Activated CD8-positive, alpha-beta memory T cell treated with anti-CD3 and anti-CD28 coated beads for 36 hours (primary cell): ENCODE results near the gene HMOX2. TPM values are rescaled to one million over a fixed set of nuclear protein-coding genes. Genes with fewer than 3 reads are reported as not detected.

Experiments used
- CTCF ChIA-PET: fragments of 350-600 bp; sonication (Branson Sonifier 250); formaldehyde crosslinking; loops from one replicate; lab custom pipeline; 2021; ENCODE audit warnings: antibody characterized with exemption; lab: Charles Lee
- POLR2A ChIA-PET: fragments of 350-600 bp; sonication (Branson Sonifier 250); formaldehyde crosslinking; loops from one replicate; lab custom pipeline; 2021; ENCODE audit warnings: antibody characterized with exemption; lab: Charles Lee
- total RNA-seq, 2 experiments: library from RNA; stranded (reverse); gene quantifications; one replicate each; pipeline ENCODE4 v1.2.3, GENCODE V29; 2021

Gene HMOX2
- total RNA-seq, 2 experiments from 2014 or later, result 92.9 to 94.6 TPM

DNA sequence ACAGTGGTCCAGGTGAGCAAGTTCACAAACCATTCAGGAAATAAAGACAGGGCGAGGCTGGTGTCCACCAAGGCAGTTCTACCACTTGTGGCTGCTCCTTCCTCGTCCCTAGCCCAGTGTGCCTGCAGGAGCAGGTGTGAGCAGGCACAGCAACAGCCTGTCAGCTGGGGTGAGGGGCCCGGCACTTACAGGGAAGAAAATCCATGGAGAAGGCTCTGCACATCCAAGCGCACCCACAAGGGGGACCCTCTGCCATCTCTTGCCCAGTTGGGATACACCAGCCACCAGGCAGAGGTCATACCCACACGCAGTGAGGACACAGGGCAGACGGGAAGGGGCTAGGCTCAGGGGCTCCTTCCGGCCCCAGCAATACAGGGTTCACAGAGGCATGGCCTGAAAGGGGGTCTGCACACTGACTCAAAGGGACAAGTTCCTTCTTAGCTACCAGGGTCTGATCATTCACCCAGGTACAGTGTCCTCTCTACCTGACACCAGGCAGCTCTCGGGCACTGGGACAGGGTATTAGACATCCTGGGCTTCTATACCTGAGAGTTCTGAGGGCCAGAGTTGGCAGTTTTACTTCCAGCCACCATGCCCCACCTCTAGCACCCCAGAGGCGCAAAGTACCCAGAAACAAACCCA is 35.4 kb downstream of the HMOX2 start:
- ChIA-PET CTCF (interaction anchor here (0.5 to 8.5 kb wide), 4 partner anchors 31 to 62 kb away, joined by 3 to 40 read pairs (median 4); no protein-coding TSS in a partner anchor), POLR2A (no interaction called here)

DNA sequence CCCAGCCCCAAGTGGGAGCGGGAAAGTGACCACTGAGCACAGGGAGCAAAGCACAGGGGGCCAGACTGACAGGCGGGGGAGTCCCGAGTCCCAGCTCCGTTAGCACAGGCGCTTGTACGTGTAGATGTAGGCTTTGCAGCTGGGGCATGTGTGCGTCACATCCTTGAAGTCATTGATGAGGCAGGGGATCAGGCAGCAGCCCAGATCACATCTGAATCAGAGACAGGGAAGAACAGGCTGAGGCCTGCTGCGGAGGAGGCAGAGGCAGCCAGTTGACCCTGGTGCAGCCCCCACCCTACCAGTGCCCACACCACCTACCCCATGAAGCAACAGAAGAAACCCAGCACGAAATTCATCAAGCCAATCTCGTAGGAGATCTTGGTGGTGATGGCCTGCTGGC is 36.3 kb downstream of the HMOX2 start:
- ChIA-PET CTCF (interaction anchor here (1.1 kb wide), 1 partner anchor 36 kb away, joined by 3 read pairs; no protein-coding TSS in a partner anchor), POLR2A (no interaction called here)

DNA sequence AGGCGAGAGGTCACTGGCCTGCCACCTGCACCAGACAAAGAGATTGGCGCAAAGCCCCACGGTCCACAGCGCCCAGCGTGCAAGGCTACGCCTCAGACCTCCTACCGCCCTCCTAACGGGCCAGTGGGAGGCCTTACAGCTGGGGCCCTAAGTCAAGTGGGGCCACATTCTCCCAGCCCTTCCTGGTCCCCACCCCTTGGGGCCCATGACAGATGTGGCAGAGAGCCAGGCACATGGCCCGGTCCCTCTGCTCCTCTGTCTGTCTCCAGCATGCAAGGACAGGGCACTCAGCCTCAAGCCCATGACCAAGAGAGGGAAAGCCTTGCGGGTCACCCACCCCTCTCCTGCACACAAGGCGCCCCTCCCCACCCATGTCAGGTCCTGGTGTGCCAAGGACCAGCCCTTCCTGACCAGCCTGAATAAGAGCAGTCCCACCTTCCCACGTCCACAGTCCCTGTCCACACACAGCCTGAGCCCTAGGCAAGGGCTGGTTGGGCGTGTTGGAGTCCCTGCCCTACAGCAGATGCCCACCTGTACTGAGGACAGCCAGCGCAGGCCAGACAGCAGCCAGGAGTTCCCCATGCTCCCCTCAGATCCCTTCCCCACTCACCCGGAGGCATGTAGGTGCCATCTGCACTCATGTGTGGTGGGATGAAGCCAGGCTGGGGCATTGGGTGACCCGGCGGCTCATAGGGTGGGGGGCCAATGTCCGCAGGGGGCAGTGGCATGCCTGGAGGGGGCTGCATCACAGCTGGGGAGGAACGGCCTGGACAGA is 37.1 kb downstream of the HMOX2 start:
- CTCF ChIA-PET, result interaction anchor here (2.2 kb wide), 1 partner anchor 36 kb away, joined by 12 read pairs; no protein-coding TSS in a partner anchor

DNA sequence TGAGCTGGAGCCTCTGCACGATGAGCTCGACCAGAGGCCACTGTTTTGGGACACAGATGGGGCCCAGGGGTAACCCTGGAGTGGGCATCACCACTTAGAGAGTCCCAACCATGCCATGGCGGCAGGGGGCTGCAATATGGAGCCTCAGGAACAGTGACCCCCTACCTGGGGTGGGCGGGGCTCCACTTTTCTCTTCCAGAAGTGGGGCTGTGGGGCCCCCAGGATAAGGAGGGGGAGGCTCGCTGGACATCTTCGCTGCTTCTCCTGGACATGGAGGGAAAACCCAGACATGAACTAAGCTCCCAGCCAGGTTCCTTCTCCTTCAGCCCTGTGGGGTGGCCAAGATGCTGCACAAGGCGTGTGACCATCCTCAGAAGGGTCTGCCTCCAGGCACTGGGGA is 37.7 kb downstream of the HMOX2 start:
- ChIA-PET POLR2A (interaction anchor here (1.2 kb wide), 1 partner anchor 9 kb away, joined by 3 read pairs; no protein-coding TSS in a partner anchor), CTCF (interaction anchor here (1.4 to 2.2 kb wide), 3 partner anchors 8 to 35 kb away, joined by 3 to 12 read pairs (median 8); no protein-coding TSS in a partner anchor)

More for the DNA sequence above, 37.1 kb downstream of the HMOX2 start:
- POLR2A ChIA-PET, result interaction anchor here (1.2 kb wide), 1 partner anchor 8 kb away, joined by 3 read pairs; no protein-coding TSS in a partner anchor

DNA sequence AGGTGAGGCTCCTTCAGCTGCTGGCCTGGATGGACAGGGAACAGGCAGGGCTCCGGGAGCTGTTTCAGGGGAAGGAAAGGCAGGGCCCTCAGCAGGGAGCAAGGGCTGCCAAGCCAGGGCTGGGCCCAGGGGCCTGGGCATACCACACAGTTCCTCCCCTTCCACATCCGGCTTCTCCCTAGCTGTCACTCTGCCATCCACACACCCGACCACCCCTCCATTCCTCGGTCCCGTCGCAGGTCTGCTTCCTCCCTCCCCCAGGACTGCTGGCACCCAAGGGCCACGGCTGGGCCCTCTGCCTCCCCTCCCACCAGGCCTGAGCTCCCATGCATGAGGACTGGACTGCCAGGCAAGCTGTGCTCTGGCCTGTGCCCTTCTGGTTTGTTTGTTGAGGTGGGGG is 38.4 kb downstream of the HMOX2 start:
- CTCF ChIA-PET, result interaction anchor here (0.7 to 2.2 kb wide), 5 partner anchors 8 to 72 kb away, joined by 3 to 12 read pairs (median 3); no protein-coding TSS in a partner anchor
- POLR2A ChIA-PET, result interaction anchor here (1.1 to 1.2 kb wide), 2 partner anchors 9 to 24 kb away, joined by 3 read pairs; partner anchors contain the start of gene CDIP1

DNA sequence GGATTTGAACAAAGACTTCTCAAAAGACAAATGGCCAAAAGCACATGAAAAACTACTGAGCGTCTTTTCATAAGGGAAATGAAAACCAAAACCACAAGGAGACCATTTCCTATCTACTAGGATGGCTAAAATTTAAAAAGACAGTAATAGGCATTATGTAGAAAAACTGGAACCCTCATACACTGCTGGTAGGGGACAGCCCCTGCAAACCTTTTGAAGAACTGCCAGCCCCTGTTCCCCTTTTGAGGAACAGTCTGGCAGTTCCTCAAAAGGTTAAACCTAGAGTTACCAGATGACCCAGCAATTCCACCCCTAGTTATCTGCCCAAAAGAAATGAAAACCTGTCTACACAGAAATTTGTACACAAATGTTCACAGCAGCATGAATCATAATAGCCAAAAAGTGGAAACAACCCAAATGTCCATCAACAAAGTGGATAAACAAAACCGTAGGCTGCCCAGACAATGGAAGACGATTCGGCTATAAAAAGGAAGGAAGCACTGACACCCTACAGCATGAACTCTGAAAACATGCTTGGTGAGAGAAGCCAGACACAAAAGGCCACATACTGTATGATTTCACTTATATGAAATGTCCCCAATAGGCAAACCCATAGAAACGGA is 39.5 kb downstream of the HMOX2 start:
- ChIA-PET CTCF (interaction anchor here (0.5 to 2.2 kb wide), 3 partner anchors 10 to 112 kb away, joined by 4 to 12 read pairs (median 8); no protein-coding TSS in a partner anchor), POLR2A (interaction anchor here (1.1 kb wide), 1 partner anchor 23 kb away, joined by 3 read pairs; the partner anchor contains the start of gene CDIP1)

DNA sequence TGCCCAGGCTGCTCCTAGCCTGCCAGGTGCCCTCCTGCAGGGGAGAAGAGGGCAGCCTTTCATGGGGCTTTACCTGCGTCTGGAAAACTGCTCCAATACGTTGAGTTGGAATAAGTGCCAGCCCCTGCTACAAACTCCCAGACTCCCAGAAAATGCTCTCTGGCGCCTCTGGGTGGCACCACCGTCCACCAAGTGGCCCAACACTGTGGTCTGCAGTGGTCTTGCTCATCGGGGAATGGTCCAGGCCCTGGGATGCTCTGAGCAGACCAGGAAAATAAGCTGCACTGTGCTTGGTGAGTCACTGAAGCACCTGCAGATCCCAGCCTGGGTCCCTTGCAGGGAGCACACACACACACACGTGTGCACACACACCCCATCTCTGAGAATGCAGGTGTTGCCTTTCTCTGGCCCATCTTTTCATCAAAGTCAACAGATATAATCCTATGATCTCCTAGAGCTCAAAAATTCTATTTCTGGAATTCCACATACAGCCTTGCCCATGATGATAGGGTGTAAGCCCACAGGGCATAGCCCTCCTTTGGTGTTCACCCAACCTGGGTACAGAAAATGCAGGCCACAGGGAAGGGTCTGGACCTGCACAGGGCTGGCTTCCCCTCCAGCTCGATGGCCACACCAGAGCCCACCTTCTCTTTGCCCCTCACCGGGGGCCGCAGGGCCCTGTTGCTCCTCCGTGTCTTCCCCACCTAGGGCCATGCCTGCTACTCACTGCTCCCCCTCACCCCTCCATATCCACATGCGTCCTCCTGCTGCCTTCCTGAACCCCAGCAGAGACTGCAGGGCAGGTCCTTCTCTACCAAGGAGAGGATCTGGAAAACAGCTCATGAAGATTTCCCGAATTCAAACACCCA is 41.8 kb downstream of the HMOX2 start:
- CTCF ChIA-PET, result interaction anchor here (0.5 to 1.4 kb wide), 5 partner anchors 14 to 35 kb away, joined by 3 to 4 read pairs (median 3); no protein-coding TSS in a partner anchor
- POLR2A ChIA-PET, result no interaction called here

DNA sequence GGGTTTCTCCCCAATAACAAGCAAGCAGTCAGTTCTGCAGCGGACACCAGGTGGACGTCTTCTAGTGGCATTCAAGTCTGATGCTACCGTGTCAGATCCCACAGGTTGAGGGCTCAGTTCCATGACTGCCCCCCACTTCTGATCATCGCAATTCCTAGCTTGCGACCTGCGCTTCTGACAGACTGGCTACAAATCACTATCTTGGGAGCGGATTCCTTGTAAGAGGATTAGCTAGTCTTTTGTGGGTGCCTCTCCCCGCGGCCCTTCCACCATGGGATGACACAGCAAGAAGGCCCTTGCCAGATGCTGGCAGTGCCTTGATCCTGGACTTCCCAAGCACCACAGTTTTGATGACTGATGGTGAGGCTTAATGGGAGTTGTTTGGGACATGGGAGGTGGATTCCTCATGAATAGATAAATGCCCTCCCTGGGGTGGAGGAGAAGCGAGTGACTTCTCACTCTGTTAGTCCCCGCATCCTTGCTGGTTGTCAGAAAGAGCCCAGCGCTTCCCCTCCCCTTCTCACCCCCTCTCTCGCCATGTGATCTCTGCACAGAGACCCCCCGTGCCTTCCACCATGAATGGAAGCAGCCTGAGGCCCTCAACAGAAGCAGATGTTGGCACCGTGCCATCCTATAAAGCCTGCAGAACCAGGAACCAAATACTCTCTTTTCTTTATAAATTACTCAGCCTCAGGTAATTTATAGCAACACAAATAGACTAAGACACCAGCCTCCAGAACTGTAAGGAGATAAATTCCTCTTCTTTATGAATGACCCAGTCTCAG is 43.3 kb downstream of the HMOX2 start:
- POLR2A ChIA-PET, result no interaction called here

DNA sequence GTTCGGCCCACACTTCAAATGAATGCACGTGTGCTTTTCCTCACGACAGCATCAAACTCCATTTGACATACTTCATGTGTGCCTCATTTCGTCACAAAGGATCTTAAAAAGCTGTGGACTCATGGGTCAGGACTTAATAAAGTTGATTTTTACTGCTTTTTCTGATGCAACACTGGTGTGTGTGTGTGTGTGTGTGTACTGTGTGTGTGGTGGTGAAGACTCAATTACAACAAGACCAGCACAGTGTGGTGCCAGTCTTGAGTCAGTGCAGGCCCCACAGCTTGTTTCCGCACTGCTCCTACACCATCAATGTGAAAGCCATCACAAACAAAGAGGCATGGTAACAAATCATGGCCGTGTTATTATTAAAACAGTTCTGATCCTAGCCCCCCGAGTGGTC is 44.7 kb downstream of the HMOX2 start:
- ChIA-PET CTCF (interaction anchor here (1.2 kb wide), 1 partner anchor 27 kb away, joined by 3 read pairs; no protein-coding TSS in a partner anchor), POLR2A (interaction anchor here (0.5 kb wide), 1 partner anchor 33 kb away, joined by 7 read pairs; no protein-coding TSS in a partner anchor)

More for the DNA sequence above, 43.3 kb downstream of the HMOX2 start:
- CTCF ChIA-PET, result interaction anchor here (1.0 kb wide), 1 partner anchor 26 kb away, joined by 3 read pairs; no protein-coding TSS in a partner anchor

DNA sequence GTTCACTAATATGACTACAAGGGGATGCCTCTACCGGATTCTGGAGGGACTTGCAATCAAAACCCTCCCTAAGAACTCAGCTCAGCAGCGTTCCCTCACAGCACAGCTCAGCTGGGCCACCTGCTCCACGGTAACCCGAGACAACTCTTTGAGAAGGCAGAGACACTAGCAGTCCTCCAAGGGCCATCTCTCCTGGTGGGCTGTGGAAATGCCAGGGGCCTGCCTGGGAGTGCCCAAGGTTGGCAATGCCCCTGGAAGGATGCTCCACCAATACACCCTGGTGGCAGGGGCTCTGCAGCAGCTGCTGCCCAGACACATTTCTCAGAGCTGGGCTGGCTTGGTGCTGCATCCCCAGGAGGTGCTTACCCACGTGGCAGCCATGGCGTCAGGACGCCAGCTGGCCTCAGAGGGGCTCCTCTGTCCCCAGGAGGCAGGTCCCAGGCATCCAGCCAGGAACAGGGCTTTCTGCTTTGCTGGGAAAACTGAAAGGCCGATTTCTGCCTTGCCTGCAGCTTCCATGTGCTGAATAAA is 45.9 kb downstream of the HMOX2 start:
- POLR2A ChIA-PET, result no interaction called here
- CTCF ChIA-PET, result no interaction called here

DNA sequence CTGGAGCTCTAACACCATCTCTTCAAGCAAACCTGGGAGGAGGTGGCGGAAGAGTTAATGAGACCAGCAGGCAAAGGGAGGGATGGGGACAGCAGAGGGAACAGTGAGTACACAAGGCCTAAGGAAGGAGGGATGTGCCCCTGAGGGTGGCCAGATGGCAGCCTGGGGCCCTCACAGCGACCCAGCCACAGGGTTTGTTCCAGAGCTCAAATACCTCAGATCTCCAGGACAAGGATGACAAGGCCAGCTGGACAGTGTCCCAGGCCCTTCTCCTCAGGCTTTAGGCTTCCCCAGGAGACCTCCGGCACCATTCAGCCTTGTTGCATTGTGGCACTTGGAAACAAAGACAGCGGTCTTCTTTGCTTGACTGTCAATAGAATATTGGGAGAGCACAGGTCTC is 47.5 kb downstream of the HMOX2 start:
- ChIA-PET CTCF (interaction anchor here (0.5 to 1.6 kb wide), 3 partner anchors 17 to 25 kb away, joined by 3 to 5 read pairs (median 3); no protein-coding TSS in a partner anchor), POLR2A (no interaction called here)

DNA sequence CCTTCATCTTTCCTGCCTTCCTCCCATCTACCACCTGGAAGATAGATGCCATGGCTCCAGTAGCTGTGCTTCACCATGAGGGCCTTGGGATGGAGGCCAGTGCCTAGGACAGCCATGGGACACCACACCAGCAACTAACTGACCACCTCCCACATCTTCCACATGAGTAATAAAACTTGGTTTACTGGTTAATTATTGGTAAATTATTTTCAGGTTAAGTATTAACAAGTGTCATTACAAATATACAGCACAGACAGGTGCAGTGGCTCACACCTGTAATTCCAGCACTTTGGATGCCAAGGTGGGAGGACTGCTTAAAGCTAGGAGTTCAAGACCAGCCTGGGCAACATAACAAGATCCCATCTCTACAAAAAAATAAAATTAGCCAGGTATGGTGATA is 48.4 kb downstream of the HMOX2 start:
- POLR2A ChIA-PET, result no interaction called here
- CTCF ChIA-PET, result interaction anchor here (1.6 kb wide), 1 partner anchor 18 kb away, joined by 5 read pairs; no protein-coding TSS in a partner anchor

DNA sequence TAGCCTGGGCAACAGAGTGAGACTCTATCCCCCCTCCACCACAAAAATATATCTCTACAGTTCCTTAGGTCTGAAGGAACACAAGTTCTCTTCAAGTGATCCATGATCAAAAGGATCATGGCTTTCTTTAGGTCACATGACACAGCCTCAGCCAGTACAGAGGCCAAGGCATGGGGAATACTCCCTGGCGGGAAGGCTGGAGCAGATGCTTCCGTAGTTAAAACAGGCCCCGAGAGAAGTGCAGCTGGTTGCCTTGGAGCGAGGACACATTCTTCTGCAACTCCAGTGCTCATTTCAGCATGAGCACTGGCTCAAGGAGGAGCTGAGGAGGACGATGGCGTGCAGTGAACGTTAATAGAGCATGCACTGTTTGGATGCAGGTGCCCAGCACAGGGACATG is 48.9 kb downstream of the HMOX2 start:
- ChIA-PET CTCF (no interaction called here), POLR2A (no interaction called here)

DNA sequence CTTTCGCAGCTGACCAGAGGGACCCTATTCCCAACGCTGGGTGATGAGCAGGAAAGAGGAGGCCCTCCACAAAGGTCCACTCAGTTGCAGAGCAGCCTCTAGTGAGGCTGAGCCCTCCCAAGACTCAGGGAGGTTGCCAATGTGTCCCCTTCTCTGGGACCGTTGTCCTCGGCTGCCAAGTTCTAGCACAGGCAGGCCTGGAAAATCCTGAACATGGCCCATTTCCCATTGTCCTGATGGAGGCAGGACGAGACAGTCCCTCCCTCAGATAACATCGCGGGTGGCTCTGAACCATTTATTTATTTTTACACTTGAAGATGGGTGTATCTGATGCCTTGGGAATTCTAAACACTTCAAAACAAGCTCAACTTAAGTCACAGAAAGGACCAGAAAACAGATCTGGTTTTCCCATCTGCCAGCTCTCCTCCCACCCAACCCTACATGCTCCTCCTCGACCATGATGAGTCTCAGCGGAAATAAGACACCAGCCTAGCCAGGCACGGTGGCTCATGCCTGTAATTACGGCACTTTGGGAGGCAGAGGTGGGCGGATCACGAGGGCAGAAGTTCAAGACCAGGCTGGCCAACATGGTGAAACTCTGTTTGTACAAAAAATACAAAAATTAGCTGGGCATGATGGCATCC is 49.6 kb downstream of the HMOX2 start:
- ChIA-PET POLR2A (no interaction called here), CTCF (interaction anchor here (1.3 kb wide), 1 partner anchor 15 kb away, joined by 4 read pairs; no protein-coding TSS in a partner anchor)

DNA sequence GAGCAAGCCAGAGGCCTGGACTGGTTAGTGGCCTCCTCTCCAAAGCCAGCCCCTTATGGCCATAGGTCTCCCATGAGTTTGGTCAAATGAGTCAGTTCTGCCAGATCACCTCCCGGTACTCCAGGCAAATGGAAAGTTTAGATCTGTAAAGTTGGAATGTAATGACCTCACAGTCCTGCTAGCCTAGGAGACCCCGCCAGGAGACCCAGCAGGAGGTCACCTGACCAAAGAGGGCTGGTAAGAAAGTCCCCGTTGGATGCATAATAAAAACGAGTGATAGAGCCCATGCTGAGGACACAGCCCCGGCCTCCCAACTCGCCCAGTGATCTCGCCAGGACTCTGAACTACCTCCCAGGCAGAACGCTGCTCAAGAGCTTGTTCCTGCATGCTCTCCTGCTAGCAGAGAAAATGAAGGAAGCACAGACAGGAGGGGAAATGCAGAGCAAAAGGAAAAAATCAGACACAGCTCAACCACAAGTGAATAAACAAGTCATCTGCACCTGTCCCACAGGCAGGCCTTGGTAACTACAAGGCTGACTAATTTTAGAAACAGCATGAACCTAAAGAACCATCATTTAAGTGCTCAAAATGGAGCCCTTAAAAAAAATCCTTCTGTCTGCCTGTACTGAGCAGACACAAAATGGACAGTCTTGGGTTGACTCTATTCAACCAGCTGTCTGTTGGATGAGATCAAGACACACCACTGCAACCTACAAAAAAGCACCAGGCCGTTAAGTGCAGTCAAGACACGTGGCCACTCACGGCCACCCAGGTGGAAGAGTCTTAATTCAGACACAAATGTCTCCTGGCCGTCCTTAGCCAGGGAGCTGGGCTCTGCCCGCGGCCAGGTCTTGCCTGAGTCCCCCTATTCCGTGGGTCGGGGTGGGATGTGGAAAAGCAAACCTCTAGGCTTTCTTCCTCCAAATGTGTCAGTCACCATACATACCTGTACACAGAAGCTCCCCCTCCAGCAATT is 53.2 kb downstream of the HMOX2 start:
- ChIA-PET POLR2A (interaction anchor here (1.2 kb wide), 1 partner anchor 10 kb away, joined by 4 read pairs; the partner anchor contains the start of gene CDIP1), CTCF (interaction anchor here (0.6 to 1.9 kb wide), 4 partner anchors 19 to 57 kb away, joined by 3 to 4 read pairs (median 4); no protein-coding TSS in a partner anchor)
